H1 (cell line): ENCODE measurements around the gene DOHH. TPM values are rescaled to one million over a fixed set of nuclear protein-coding genes. Genes with fewer than 3 reads are reported as not detected.

Experiments
- CTCF ChIA-PET: fragments of 300-600 bp; sonication (Branson Sonifier 250); formaldehyde crosslinking; loops from one replicate; lab custom pipeline; 2021; ENCODE audit not compliant: partially characterized antibody; lab: Charles Lee
- POLR2A ChIA-PET: fragments of 300-600 bp; sonication (Branson Sonifier 250); formaldehyde crosslinking; loops from one replicate; lab custom pipeline; 2021; ENCODE audit warnings: inconsistent platforms; ENCODE audit not compliant: partially characterized antibody; lab: Charles Lee
- DNase-seq, 2 experiments: peaks; one replicate each; pipeline versions ENCODE4 v3.0.0 to v3.0.0-alpha.2; 2010 to 2022; ENCODE audit warnings: low spot score in 2 of 2, low read depth in 1 of 2, mixed read lengths in 1 of 2
- FAIRE-seq: peaks from 2 replicates; lab custom pipeline; 2011; peaks lifted over from hg19 to GRCh38; lab: Jason Lieb, UNC
- H2AFZ ChIP-seq: 2 replicates; pipeline ENCODE4 v1.8.1; 2012; ENCODE audit warnings: low read length, inconsistent platforms
- H2AK5ac ChIP-seq: 2 replicates; pipeline ENCODE4 v1.6.1; 2013; ENCODE audit warnings: low read depth, low read length
- H2BK120ac ChIP-seq: replicated peaks from 2 replicates; pipeline ENCODE3; 2013; ENCODE audit warnings: low read depth, low read length, inconsistent platforms
- H2BK12ac ChIP-seq: 2 replicates; pipeline ENCODE4 v1.6.1; 2013; ENCODE audit warnings: low read depth, low read length
- H2BK15ac ChIP-seq: 2 replicates; pipeline ENCODE4 v1.6.1; 2013; ENCODE audit warnings: low read length
- H2BK20ac ChIP-seq: 2 replicates; pipeline ENCODE4 v1.6.1; 2013; ENCODE audit warnings: low read length
- H2BK5ac ChIP-seq: 2 replicates; pipeline ENCODE4 v1.6.1; 2013; ENCODE audit warnings: low read depth, low read length
- H3K14ac ChIP-seq: 2 replicates; pipeline ENCODE4 v1.6.1; 2013; ENCODE audit warnings: inconsistent platforms; ENCODE audit not compliant: insufficient read length
- H3K18ac ChIP-seq: 2 replicates; pipeline ENCODE4 v1.6.1; 2013; ENCODE audit warnings: low read length; ENCODE audit errors: extremely low read depth
- H3K23ac ChIP-seq: 2 replicates; pipeline ENCODE4 v1.6.1; 2013; ENCODE audit warnings: inconsistent platforms; ENCODE audit not compliant: insufficient read length
- H3K23me2 ChIP-seq: 2 replicates; pipeline ENCODE4 v1.6.1; 2013; ENCODE audit warnings: low read depth, low read length
- H3K27ac ChIP-seq: 2 replicates; pipeline ENCODE4 v1.6.1; 2011; ENCODE audit warnings: low read depth, low read length, inconsistent platforms
- H3K27me3 ChIP-seq, 4 experiments: replicated peaks in 1 of 4; 1 replicate in 1 of 4; 2 replicates in 3 of 4; pipeline versions ENCODE4 v1.6.1 to v1.8.1; 2011 to 2013; ENCODE audit warnings: low read length in 3 of 4, mild to moderate bottlenecking in 3 of 4, inconsistent platforms in 2 of 4, mixed read lengths in 2 of 4, moderate library complexity in 1 of 4; ENCODE audit not compliant: control insufficient read depth in 3 of 4, insufficient read depth in 3 of 4; ENCODE audit errors: extremely low read depth in 1 of 4
- H3K36me3 ChIP-seq, 4 experiments: 2 replicates each; pipeline versions ENCODE4 v1.6.1 to v1.8.1; 2011 to 2013; ENCODE audit warnings: mild to moderate bottlenecking in 4 of 4, low read length in 3 of 4, moderate library complexity in 2 of 4, control low read depth in 1 of 4, inconsistent platforms in 1 of 4; ENCODE audit not compliant: insufficient read depth in 4 of 4, control insufficient read depth in 2 of 4
- H3K4ac ChIP-seq: replicated peaks from 2 replicates; pipeline ENCODE3; 2013; ENCODE audit warnings: low read length, low read depth, mixed read lengths, inconsistent platforms; ENCODE audit not compliant: insufficient read length
- H3K4me1 ChIP-seq, 4 experiments: replicated peaks in 1 of 4; 1 replicate in 1 of 4; 2 replicates in 3 of 4; pipeline versions ENCODE4 v1.6.1 to v1.8.1; 2011 to 2013; ENCODE audit warnings: low read length in 3 of 4, inconsistent platforms in 2 of 4, mixed read lengths in 1 of 4; ENCODE audit not compliant: insufficient read depth in 4 of 4, control insufficient read depth in 3 of 4
- H3K4me2 ChIP-seq, 2 experiments: 2 replicates each; pipeline versions ENCODE4 v1.6.1 to v1.8.1; 2011 to 2013; ENCODE audit warnings: low read depth in 2 of 2, low read length in 2 of 2, control low read depth in 1 of 2, inconsistent platforms in 1 of 2, mild to moderate bottlenecking in 1 of 2; ENCODE audit not compliant: insufficient read depth in 1 of 2
- H3K4me3 ChIP-seq, 4 experiments: fragments of 200-600, 300-600 bp in 1 of 4; sonication (generic), shearing (Covaris generic), sonication (Bioruptor Twin) in 1 of 4; 2 replicates each; pipeline versions ENCODE4 v1.5.1 to v1.8.1; 2011 to 2016; ENCODE audit warnings: low read length in 4 of 4, low read depth in 3 of 4, control low read depth in 2 of 4, inconsistent platforms in 2 of 4, mild to moderate bottlenecking in 2 of 4, mixed read lengths in 1 of 4, moderate library complexity in 1 of 4; ENCODE audit not compliant: insufficient read depth in 2 of 4; ENCODE audit errors: extremely low read depth in 1 of 4
- H3K56ac ChIP-seq: replicated peaks from 2 replicates; pipeline ENCODE3; 2013; ENCODE audit warnings: low read depth, mild to moderate bottlenecking, mixed read lengths, low read length, inconsistent platforms; ENCODE audit not compliant: insufficient read length
- H3K79me1 ChIP-seq: 2 replicates; pipeline ENCODE4 v1.6.1; 2013; ENCODE audit warnings: low read depth, low read length, control low read depth
- H3K79me2 ChIP-seq, 2 experiments: 2 replicates each; pipeline versions ENCODE4 v1.6.1 to v1.8.1; 2012 to 2013; ENCODE audit warnings: low read length in 2 of 2, mild to moderate bottlenecking in 2 of 2, inconsistent platforms in 1 of 2; ENCODE audit not compliant: insufficient read depth in 2 of 2, control insufficient read depth in 1 of 2
- H3K9ac ChIP-seq, 4 experiments: replicated peaks in 1 of 4; 1 replicate in 1 of 4; 2 replicates in 3 of 4; pipeline versions ENCODE4 v1.6.1 to v1.8.1; 2011 to 2013; ENCODE audit warnings: low read depth in 3 of 4, low read length in 3 of 4, control low read depth in 2 of 4, mild to moderate bottlenecking in 2 of 4, moderate library complexity in 2 of 4, inconsistent platforms in 1 of 4; ENCODE audit errors: extremely low read depth in 1 of 4
- H3K9me3 ChIP-seq, 2 experiments: 2 replicates each; pipeline versions ENCODE4 v1.6.1 to v1.8.1; 2012 to 2013; ENCODE audit warnings: mild to moderate bottlenecking in 2 of 2, moderate library complexity in 2 of 2, control low read depth in 1 of 2, inconsistent platforms in 1 of 2, low read depth in 1 of 2, low read length in 1 of 2, mixed read lengths in 1 of 2; ENCODE audit not compliant: insufficient read depth in 2 of 2
- H4K20me1 ChIP-seq, 2 experiments: replicated peaks in 1 of 2; 2 replicates each; pipeline versions ENCODE3 to v1.8.1; 2011 to 2013; ENCODE audit warnings: inconsistent platforms in 2 of 2, low read length in 2 of 2, mild to moderate bottlenecking in 1 of 2; ENCODE audit not compliant: insufficient read depth in 2 of 2, control insufficient read depth in 1 of 2
- H4K5ac ChIP-seq: 2 replicates; pipeline ENCODE4 v1.6.1; 2013; ENCODE audit warnings: low read length, low read depth, mixed read lengths, inconsistent platforms; ENCODE audit not compliant: insufficient read length
- H4K8ac ChIP-seq: 2 replicates; pipeline ENCODE4 v1.8.0; 2013; ENCODE audit warnings: mild to moderate bottlenecking, moderate library complexity, low read length, inconsistent platforms; ENCODE audit not compliant: insufficient read depth; ENCODE audit errors: extremely low read depth
- H4K91ac ChIP-seq: replicated peaks from 2 replicates; pipeline ENCODE3; 2013; ENCODE audit warnings: low read length, mixed read lengths, inconsistent platforms; ENCODE audit not compliant: insufficient read length
- ASH2L ChIP-seq: fragments of 200-600, 300-600 bp; sonication (generic); IDR thresholded peaks from one replicate; pipeline ENCODE4 v1.7.1; 2017; ENCODE audit warnings: low read length
- CBX5 ChIP-seq: fragments of 300-800, 300-1000 bp; sonication (generic); IDR thresholded peaks from 2 replicates; pipeline ENCODE4 v1.7.1; 2016; ENCODE audit warnings: antibody characterized with exemption, low read length, low read depth
- CTBP2 ChIP-seq: IDR thresholded peaks from 2 replicates; pipeline ENCODE4 v1.7.0; 2011; ENCODE audit warnings: borderline replicate concordance, mild to moderate bottlenecking, moderate library complexity, mixed read lengths, low read length; ENCODE audit not compliant: insufficient read depth, insufficient read length
- EP300 ChIP-seq, 2 experiments: IDR thresholded peaks; 1 replicate in 1 of 2; 2 replicates in 1 of 2; pipeline ENCODE4 v1.6.1; 2011 to 2012; ENCODE audit warnings: low read depth in 2 of 2, low read length in 2 of 2, mild to moderate bottlenecking in 2 of 2, borderline replicate concordance in 1 of 2, inconsistent platforms in 1 of 2, moderate library complexity in 1 of 2
- NANOG ChIP-seq: IDR thresholded peaks from 2 replicates; pipeline ENCODE4 v1.6.1; 2011; ENCODE audit warnings: low read length, low read depth, mild to moderate bottlenecking, inconsistent platforms; ENCODE audit not compliant: insufficient read depth, poor library complexity, severe bottlenecking
- POLR2A ChIP-seq, 2 experiments: IDR thresholded peaks; 1 replicate in 1 of 2; 2 replicates in 1 of 2; pipeline ENCODE4 v1.6.1; 2011; ENCODE audit warnings: low read depth in 2 of 2, low read length in 2 of 2, mild to moderate bottlenecking in 2 of 2; ENCODE audit errors: control extremely low read depth in 1 of 2
- SUZ12 ChIP-seq: fragments of 200-600 bp; sonication (generic); IDR thresholded peaks from 2 replicates; pipeline ENCODE4 v1.6.1; 2012; ENCODE audit warnings: mild to moderate bottlenecking, inconsistent platforms, low read length, moderate library complexity, mixed read lengths
- TAF7 ChIP-seq: optimal IDR thresholded peaks from 2 replicates; pipeline ENCODE3; 2011; ENCODE audit warnings: low read depth, mild to moderate bottlenecking, inconsistent platforms, low read length, moderate library complexity, borderline replicate concordance
- WGBS, 2 experiments: shearing (Covaris generic) in 1 of 2; methylation state at CpG; one replicate each; pipeline versions ENCODE4 v1.1.6 to v1.1.7; 2013 to 2015; ENCODE audit warnings: low lambda C conversion rate in 2 of 2, mixed read lengths in 2 of 2, inconsistent platforms in 1 of 2, low coverage in 1 of 2, missing lambda C conversion rate in 1 of 2; ENCODE audit not compliant: insufficient replicate concordance in 2 of 2, insufficient coverage in 1 of 2, insufficient read length in 1 of 2; ENCODE audit errors: extremely low coverage in 1 of 2, missing lambda C conversion rate in 1 of 2; 5-methylcytosine and 5-hydroxymethylcytosine counted together
- long read RNA-seq, 2 experiments: library from RNA in 1 of 2; library from capped mRNA in 1 of 2; stranded (forward); transcript quantifications; one replicate each; pipeline ENCODE4 v2.0.0, GENCODE V29; 2021; ENCODE audit warnings: inconsistent platforms in 1 of 2
- polyA minus RNA-seq, 3 experiments: library from RNA; depleted of rRNA, polyadenylated mRNA; stranded (reverse); fragments of >200 nt; gene quantifications; 1 replicate in 2 of 3; 2 replicates in 1 of 3; pipeline ENCODE4 v1.2.3, GENCODE V29; 2011
- polyA plus RNA-seq, 7 experiments: library from polyadenylated mRNA; depleted of rRNA in 3 of 7; stranded (reverse) in 5 of 7; unstranded in 2 of 7; fragments of >200 nt in 5 of 7; fragments of 200-250 nt in 2 of 7; gene quantifications; 1 replicate in 5 of 7; 2 replicates in 1 of 7; 4 replicates in 1 of 7; pipeline versions ENCODE4 v1.2.1 to v1.2.3, GENCODE V29; 2011 to 2013; ENCODE audit warnings: missing spikeins in 2 of 7, mixed read lengths in 2 of 7
- total RNA-seq: library from RNA; stranded (reverse); fragmentation: NEBNext Ultra II Directional; extraction: Animal tissue kit (Norgen Biotek cat#: 25700); gene quantifications from 2 replicates; pipeline ENCODE4 v1.2.1, GENCODE V29; 2021

Gene DOHH
- total RNA-seq (17.7 and 19.1 TPM in 2 replicates), polyA plus RNA-seq (2011; rRNA removed) (7.3 and 12.7 TPM in 2 replicates), polyA minus RNA-seq (2011; rRNA and poly(A)+ RNA removed) (2.0 and 2.4 TPM in 2 replicates)
- polyA plus RNA-seq (2011; cell fraction: cytosol; rRNA removed): 15.9 TPM
- 11.2 TPM for polyA plus RNA-seq (2011; cell fraction: nucleus; rRNA removed)
- polyA plus RNA-seq (2012, experiment 1 of 2): 10.4 to 19.5 TPM (median 17.7 TPM) in 4 replicates
- polyA plus RNA-seq (2012, experiment 2 of 2): 10.3 TPM
- 5.3 TPM for polyA plus RNA-seq (2013, experiment 1 of 2)
- polyA plus RNA-seq (2013, experiment 2 of 2): 5.6 TPM
- 8.9 TPM for polyA minus RNA-seq (2011; cell fraction: cytosol; rRNA and poly(A)+ RNA removed)
- 8.9 TPM for polyA minus RNA-seq (2011; cell fraction: nucleus; rRNA and poly(A)+ RNA removed)
- long read RNA-seq, experiment 1, transcript DOHH-201 (5 exons, 2,031 nt): major isoform, 5 of 6 reads
- long read RNA-seq, experiment 1, partial matches to known transcripts: 1 of 6 reads
- long read RNA-seq, experiment 1, other reads (novel, unspliced or antisense): 0 of 6 reads
- long read RNA-seq, experiment 2, partial matches to known transcripts: 1 of 1 reads
- long read RNA-seq, experiment 2, other reads (novel, unspliced or antisense): 0 of 1 reads

DNA sequence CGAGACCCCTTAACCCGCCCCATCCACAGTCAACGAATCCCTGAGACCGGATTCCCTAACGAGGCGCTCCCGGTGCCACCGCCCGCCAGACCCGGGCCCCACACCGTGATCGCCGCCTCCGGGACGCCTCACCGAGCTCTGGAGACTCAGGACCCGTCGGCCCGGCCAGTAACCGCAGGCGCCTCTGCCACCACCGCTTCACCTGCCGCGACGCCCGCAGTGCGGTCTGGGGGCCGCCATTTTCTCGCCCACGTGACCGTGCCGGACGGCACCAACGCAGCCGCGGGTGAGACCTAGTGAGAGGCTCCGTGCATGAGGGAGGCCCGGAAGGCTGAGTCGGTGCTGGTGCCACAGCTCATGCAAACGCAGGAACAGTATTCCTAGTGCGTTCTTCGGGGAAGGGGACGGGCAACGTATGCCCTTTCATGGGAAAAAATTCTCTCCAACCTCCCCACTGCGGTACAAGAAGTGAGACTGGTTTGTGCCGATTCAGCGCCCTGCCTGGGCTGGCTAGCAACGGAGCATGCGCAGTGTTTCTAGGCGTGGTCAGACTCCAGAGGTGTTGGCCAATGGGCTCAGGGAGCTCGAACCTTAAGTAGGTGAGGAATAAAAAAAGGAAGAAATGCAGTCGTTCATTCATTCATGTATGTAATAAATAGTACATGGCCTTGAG lies at the start of gene DOHH:
DOHH (minus strand) TSS at position 246 of the 673 bp plus-strand sequence. CDS start 3,860 bp downstream, outside the sequence.
- ChIA-PET CTCF (interaction anchor here (0.6 to 2.2 kb wide), 5 partner anchors 15 to 1489 kb away, joined by 3 to 8 read pairs (median 4); no protein-coding TSS in a partner anchor), POLR2A (interaction anchor here (0.7 to 6.1 kb wide), 10 partner anchors 12 to 127 kb away, joined by 3 to 58 read pairs (median 4); partner anchors contain the start of genes SMIM24 and SMIM44)
- peak within 1 kb of the TSS; percentile 89 to 94 for H3K4me2 ChIP-seq
- peak within 1 kb of the TSS; percentile 100; the same call in 1 of the 2 replicates for H2BK15ac ChIP-seq
- H4K5ac ChIP-seq: peak within 1 kb of the TSS; percentile 92
- H4K20me1 ChIP-seq: peaks cover 1 to 8% of the 10 kb centered on the region in 2 experiments
- peaks cover 6% of the 10 kb centered on the region for H3K79me1 ChIP-seq
- WGBS, 2 experiments: 2% methylated on average over 52 of the region's 52 CpGs; no CpG with 5 or more reads in 1 of the 2 experiments
- DNase-seq: peak; percentile 91 to 96
- peak within 1 kb of the TSS; percentile 99; the same call in 1 of the 2 replicates for H2BK20ac ChIP-seq
- H2AFZ ChIP-seq: peak within 1 kb of the TSS; percentile 99
- peak within 1 kb of the TSS; percentile 100 for H3K27ac ChIP-seq
- H2BK5ac ChIP-seq: peak within 1 kb of the TSS; percentile 100
- H3K23ac ChIP-seq: no peak within 1 kb of the TSS
- H2BK12ac ChIP-seq: peak within 1 kb of the TSS; percentile 100
- H4K91ac ChIP-seq: peak within 1 kb of the TSS; percentile 100
- no peaks in the 10 kb centered on the region for H3K27me3 ChIP-seq
- peaks cover 8% of the 10 kb centered on the region for H3K23me2 ChIP-seq
- peak within 1 kb of the TSS; percentile 88 to 100 (median 99) for H3K9ac ChIP-seq
- peak; percentile 97 for FAIRE-seq
- H2AK5ac ChIP-seq: peak within 1 kb of the TSS; percentile 11
- peak within 1 kb of the TSS; percentile 97 for H3K56ac ChIP-seq
- H3K14ac ChIP-seq: no peak within 1 kb of the TSS
- H3K36me3 ChIP-seq: peaks cover 2 to 12% (median 4%) of the 10 kb centered on the region in 4 experiments; a peak in 4 of 8 replicates
- H3K4me3 ChIP-seq: peak within 1 kb of the TSS; percentile 77 to 98 (median 92)
- H3K4ac ChIP-seq: peak within 1 kb of the TSS; percentile 91
- peaks cover 0 to 30% of the 10 kb centered on the region in 2 experiments; a peak in 2 of 4 replicates for H3K79me2 ChIP-seq
- H4K8ac ChIP-seq: peak within 1 kb of the TSS; percentile 99; the same call in 1 of the 2 replicates
- peak within 1 kb of the TSS; percentile 96 for H2BK120ac ChIP-seq
- no peaks in the 10 kb centered on the region; a peak in 3 of 7 replicates for H3K4me1 ChIP-seq
- H3K18ac ChIP-seq: peak within 1 kb of the TSS; percentile 100
- no peaks in the 10 kb centered on the region for H3K9me3 ChIP-seq
- no peak for TF ChIP-seq NANOG
- peak; percentile 96 for TF ChIP-seq TAF7
- TF ChIP-seq POLR2A (IDR thresholded peaks at IDR 0.05; ENCODE audit: control extremely low read depth in 1 of 2, low read depth in 2 of 2, low read length in 2 of 2): peak in 1 of 2 experiments; percentile 92; a peak in 2 of 3 replicates
- peak; percentile 89 for TF ChIP-seq ASH2L
- no peak for TF ChIP-seq CTBP2
- no peak for TF ChIP-seq SUZ12
- peak in 1 of 2 experiments; percentile 99; a peak in 2 of 3 replicates for TF ChIP-seq EP300 (IDR thresholded peaks at IDR 0.05; ENCODE audit: borderline replicate concordance in 1 of 2, low read depth in 2 of 2, low read length in 2 of 2)
- TF ChIP-seq CBX5: no peak
